Ishikawa (cell line): ENCODE results near the gene NT5E.

Experiments used
- CEBPB ChIP-seq: IDR thresholded peaks from 2 replicates; pipeline ENCODE4 v1.6.1; 2012
- CREB1 ChIP-seq: IDR thresholded peaks from 2 replicates; pipeline ENCODE4 v1.6.1; 2012; ENCODE audit warnings: low read depth
- EGR1 ChIP-seq: IDR thresholded peaks from 2 replicates; pipeline ENCODE4 v1.6.1; 2012
- EP300 ChIP-seq: IDR thresholded peaks from 2 replicates; pipeline ENCODE4 v1.6.1; 2012; ENCODE audit warnings: borderline replicate concordance
- FOXM1 ChIP-seq: IDR thresholded peaks from 2 replicates; pipeline ENCODE4 v1.6.1; 2012; ENCODE audit warnings: low read depth, borderline replicate concordance
- MAX ChIP-seq: IDR thresholded peaks from 2 replicates; pipeline ENCODE4 v1.6.1; 2012
- NFIC ChIP-seq: IDR thresholded peaks from 2 replicates; pipeline ENCODE4 v1.6.1; 2012
- RAD21 ChIP-seq: IDR thresholded peaks from 2 replicates; pipeline ENCODE4 v1.6.1; 2012; ENCODE audit warnings: low read depth
- REST ChIP-seq: IDR thresholded peaks from 2 replicates; pipeline ENCODE4 v1.6.1; 2012; ENCODE audit warnings: low read depth, mild to moderate bottlenecking
- TAF1 ChIP-seq: IDR thresholded peaks from 2 replicates; pipeline ENCODE4 v1.6.1; 2012; ENCODE audit warnings: low read depth, mild to moderate bottlenecking
- TCF12 ChIP-seq: IDR thresholded peaks from 2 replicates; pipeline ENCODE4 v1.6.1; 2012; ENCODE audit warnings: low read depth
- TEAD4 ChIP-seq: IDR thresholded peaks from 2 replicates; pipeline ENCODE4 v1.6.1; 2012
- USF1 ChIP-seq: IDR thresholded peaks from 2 replicates; pipeline ENCODE4 v1.6.1; 2012
- YY1 ChIP-seq: IDR thresholded peaks from 2 replicates; pipeline ENCODE4 v1.6.1; 2012; ENCODE audit warnings: low read depth
- ZBTB7A ChIP-seq: IDR thresholded peaks from 2 replicates; pipeline ENCODE4 v1.6.1; 2012; ENCODE audit warnings: low read depth

NT5E gene

GRCh38 chr6:85435851-85436250, 14.0 kb upstream of the NT5E start:
- TF ChIP-seq CREB1 (no peak), CEBPB (no peak), REST (no peak), MAX (no peak), USF1 (no peak), YY1 (no peak), RAD21 (no peak), EGR1 (no peak), TAF1 (no peak), FOXM1 (no peak), NFIC (no peak), TCF12 (no peak), EP300 (no peak), TEAD4 (no peak), ZBTB7A (no peak)

- TF ChIP-seq REST (no peak), EP300 (no peak)
Observed at GRCh38 chr6:85436411-85436810, 13.5 kb upstream of the NT5E start.

- TF ChIP-seq TCF12 (no peak), EP300 (no peak), YY1 (no peak), FOXM1 (no peak), TAF1 (no peak), ZBTB7A (no peak), MAX (no peak)
Observed at GRCh38 chr6:85436939-85437495, 12.9 kb upstream of the NT5E start.

- no peak for TF ChIP-seq EP300
- TF ChIP-seq NFIC: no peak
- TF ChIP-seq USF1: no peak
- TF ChIP-seq TAF1: no peak
- no peak for TF ChIP-seq CEBPB
- TF ChIP-seq CREB1: no peak
- TF ChIP-seq TCF12: no peak
- TF ChIP-seq YY1: no peak
- no peak for TF ChIP-seq TEAD4
- no peak for TF ChIP-seq RAD21
- TF ChIP-seq FOXM1: no peak
- no peak for TF ChIP-seq EGR1
- no peak for TF ChIP-seq MAX
Observed at GRCh38 chr6:85443349-85444117, 6.3 kb upstream of the NT5E start.

- TF ChIP-seq MAX (no peak), TCF12 (no peak), TAF1 (no peak), YY1 (no peak), TEAD4 (no peak), EP300 (no peak), CEBPB (no peak), ZBTB7A (no peak), USF1 (no peak)
Observed at GRCh38 chr6:85449388-85449817, 480 bp upstream of the NT5E start.
